Keratinocyte (primary cell): ENCODE data around the gene SLC25A25. TPM values are rescaled to one million over a fixed set of nuclear protein-coding genes. Genes with fewer than 3 reads are reported as not detected.

Experiments
- DNase-seq: peaks from one replicate; pipeline ENCODE4 v3.0.0-alpha.2; 2011; ENCODE audit warnings: low read depth, missing footprints, low spot score
- FAIRE-seq: peaks from 2 replicates; lab custom pipeline; 2011; peaks lifted over from hg19 to GRCh38; lab: Jason Lieb, UNC
- H2AFZ ChIP-seq: 2 replicates; pipeline ENCODE4 v1.6.0; 2012; ENCODE audit warnings: low read length, control low read depth, inconsistent platforms; ENCODE audit not compliant: control insufficient read depth
- H3K27ac ChIP-seq: 2 replicates; pipeline ENCODE4 v1.5.1; 2011; ENCODE audit warnings: low read length; ENCODE audit not compliant: control insufficient read depth, insufficient read depth
- H3K27me3 ChIP-seq: 3 replicates; pipeline ENCODE4 v1.6.0; 2011; ENCODE audit warnings: low read length; ENCODE audit not compliant: control insufficient read depth, insufficient read depth; ENCODE audit errors: extremely low read depth
- H3K36me3 ChIP-seq, 2 experiments: 2 replicates in 1 of 2; 3 replicates in 1 of 2; pipeline ENCODE4 v1.5.1; 2011; ENCODE audit warnings: low read length in 2 of 2, mild to moderate bottlenecking in 1 of 2; ENCODE audit not compliant: control insufficient read depth in 2 of 2, insufficient read depth in 2 of 2; ENCODE audit errors: extremely low read depth in 1 of 2
- H3K4me1 ChIP-seq: 3 replicates; pipeline ENCODE4 v1.5.1; 2011; ENCODE audit warnings: low read length; ENCODE audit not compliant: control insufficient read depth, insufficient read depth; ENCODE audit errors: extremely low read depth
- H3K4me2 ChIP-seq: 3 replicates; pipeline ENCODE4 v1.6.0; 2011; ENCODE audit warnings: low read depth, low read length; ENCODE audit not compliant: control insufficient read depth, insufficient read depth; ENCODE audit errors: extremely low read depth
- H3K4me3 ChIP-seq, 3 experiments: fragments of 200-600 bp in 1 of 3; sonication (generic) in 1 of 3; 2 replicates in 2 of 3; 3 replicates in 1 of 3; pipeline ENCODE4 v1.5.1; 2011 to 2016; ENCODE audit warnings: low read length in 3 of 3, mild to moderate bottlenecking in 3 of 3, control low read depth in 2 of 3, inconsistent platforms in 1 of 3, low read depth in 1 of 3, mixed read lengths in 1 of 3, mixed run types in 1 of 3, moderate library complexity in 1 of 3; ENCODE audit not compliant: control insufficient read depth in 2 of 3, insufficient read depth in 2 of 3; ENCODE audit errors: extremely low read depth in 1 of 3
- H3K79me2 ChIP-seq: 2 replicates; pipeline ENCODE4 v1.6.0; 2012; ENCODE audit warnings: low read length; ENCODE audit not compliant: control insufficient read depth, insufficient read depth
- H3K9ac ChIP-seq: 3 replicates; pipeline ENCODE4 v1.6.0; 2011; ENCODE audit warnings: low read length; ENCODE audit not compliant: control insufficient read depth, insufficient read depth; ENCODE audit errors: extremely low read depth
- H3K9me1 ChIP-seq: 3 replicates; pipeline ENCODE4 v1.6.0; 2011; ENCODE audit warnings: low read length; ENCODE audit not compliant: control insufficient read depth, insufficient read depth; ENCODE audit errors: extremely low read depth
- H3K9me3 ChIP-seq: 2 replicates; pipeline ENCODE4 v1.5.1; 2012; ENCODE audit warnings: low read depth, low read length; ENCODE audit not compliant: control insufficient read depth
- H4K20me1 ChIP-seq: 3 replicates; pipeline ENCODE4 v1.6.0; 2011; ENCODE audit warnings: low read length; ENCODE audit not compliant: control insufficient read depth, insufficient read depth; ENCODE audit errors: extremely low read depth
- CTCF ChIP-seq, 3 experiments: IDR thresholded peaks in 1 of 3; conservative IDR thresholded peaks in 1 of 3; optimal IDR thresholded peaks in 1 of 3; 2 replicates in 2 of 3; 3 replicates in 1 of 3; pipeline versions ENCODE3 to v1.5.1; 2011; ENCODE audit warnings: low read length in 3 of 3, mild to moderate bottlenecking in 3 of 3, moderate library complexity in 2 of 3, control low read depth in 1 of 3, inconsistent platforms in 1 of 3; ENCODE audit not compliant: insufficient read depth in 2 of 3; ENCODE audit errors: extremely low read depth in 1 of 3
- EZH2 ChIP-seq: IDR thresholded peaks from one replicate; pipeline ENCODE4 v1.6.1; 2012; ENCODE audit warnings: inconsistent platforms, mild to moderate bottlenecking, low read length, moderate library complexity
- dilution Hi-C: fragments of 300-500 bp; cut with MboI; formaldehyde crosslinking; loops from one replicate; pipeline ENCODE4 v1.7.0; 2020; ENCODE audit warnings: low sequenced_read_pairs; ENCODE audit not compliant: extremely low pct_ligation_motif_present
- polyA plus RNA-seq, 5 experiments: library from polyadenylated mRNA; depleted of rRNA in 3 of 5; stranded (reverse) in 3 of 5; stranded (forward) in 1 of 5; unstranded in 1 of 5; fragments of >200 nt; gene quantifications; 1 replicate in 1 of 5; 2 replicates in 3 of 5; 3 replicates in 1 of 5; pipeline versions ENCODE4 v1.2.1 to v1.2.3, GENCODE V29; 2011 to 2012; ENCODE audit warnings: missing spikeins in 2 of 5, low read depth in 1 of 5, low replicate concordance in 1 of 5

Gene SLC25A25
- polyA plus RNA-seq, 1 donor (not counting 4 experiments of a cell fraction or from before 2014, with no cell fraction given): 6.5 TPM

GRCh38 chr9:128151309-128152132 is 83.5 kb downstream of the SLC25A25 start:
- no peak for FAIRE-seq
- Histone ChIP-seq H3K4me2 (no peak overlapping the region), H3K27ac (no peak overlapping the region)

GRCh38 chr9:128152133-128153059 is 84.4 kb downstream of the SLC25A25 start:
- FAIRE-seq (no peak), DNase-seq (no peak)
- dilution Hi-C loops: no loop called here
- Histone ChIP-seq H3K9ac (no peak overlapping the region), H3K4me3 (no peak overlapping the region), H3K27me3 (no peaks in the 10 kb centered on the region), H2AFZ (no peak overlapping the region), H3K4me1 (peaks cover 24% of the 10 kb centered on the region), H3K9me1 (no peaks in the 10 kb centered on the region), H3K9me3 (no peaks in the 10 kb centered on the region), H3K79me2 (no peaks in the 10 kb centered on the region), H3K27ac (no peak overlapping the region), H4K20me1 (no peaks in the 10 kb centered on the region), H3K4me2 (no peak overlapping the region), H3K36me3 (no peaks in the 10 kb centered on the region)
- no peak for TF ChIP-seq CTCF (optimal IDR thresholded peaks at IDR 0.05 in 1 of 3, IDR thresholded peaks at IDR 0.05 in 1 of 3, conservative IDR thresholded peaks at IDR 0.05 in 1 of 3; ENCODE audit: extremely low read depth in 1 of 3, insufficient read depth in 2 of 3, low read length in 3 of 3)
- no peak for TF ChIP-seq EZH2

More at GRCh38 chr9:128151309-128152132, 83.5 kb downstream of the SLC25A25 start:
- H3K27me3 ChIP-seq: no peaks in the 10 kb centered on the region
- no peak overlapping the region for H3K4me3 ChIP-seq
- DNase-seq: no peak
- H3K9ac ChIP-seq: no peak overlapping the region
- no peaks in the 10 kb centered on the region for H3K36me3 ChIP-seq
- no peaks in the 10 kb centered on the region for H4K20me1 ChIP-seq
- H3K4me1 ChIP-seq: peaks cover 24% of the 10 kb centered on the region
- TF ChIP-seq CTCF (optimal IDR thresholded peaks at IDR 0.05 in 1 of 3, IDR thresholded peaks at IDR 0.05 in 1 of 3, conservative IDR thresholded peaks at IDR 0.05 in 1 of 3; ENCODE audit: extremely low read depth in 1 of 3, insufficient read depth in 2 of 3, low read length in 3 of 3) (no peak), EZH2 (no peak)
- no peaks in the 10 kb centered on the region for H3K9me1 ChIP-seq
- dilution Hi-C loops: no loop called here
- no peaks in the 10 kb centered on the region for H3K9me3 ChIP-seq
- no peak overlapping the region for H2AFZ ChIP-seq
- H3K79me2 ChIP-seq: no peaks in the 10 kb centered on the region
